Measurements from ENCODE around the gene TSEN34.

GRCh38 chr19:54201172-54201701 lies 10.1 kb downstream of the TSEN34 start:
- no peak for TF ChIP-seq CTCF (conservative IDR thresholded peaks at IDR 0.05)
- no peak for TF ChIP-seq ZFX (IDR thresholded peaks at IDR 0.05)
